GM21515 (cell line): ENCODE data around the gene DISC1.
"Not testable (repeated sequence)": the region's sequence is repeated elsewhere in the genome, so short reads cannot be mapped to it uniquely, and the experiment has no call there.

Experiments used
- ATAC-seq: cut with Tn5 transposase; IDR thresholded peaks from one replicate; pipeline ENCODE4 v1.9.1; 2021; ENCODE audit not compliant: unreplicated experiment

Gene DISC1

DNA sequence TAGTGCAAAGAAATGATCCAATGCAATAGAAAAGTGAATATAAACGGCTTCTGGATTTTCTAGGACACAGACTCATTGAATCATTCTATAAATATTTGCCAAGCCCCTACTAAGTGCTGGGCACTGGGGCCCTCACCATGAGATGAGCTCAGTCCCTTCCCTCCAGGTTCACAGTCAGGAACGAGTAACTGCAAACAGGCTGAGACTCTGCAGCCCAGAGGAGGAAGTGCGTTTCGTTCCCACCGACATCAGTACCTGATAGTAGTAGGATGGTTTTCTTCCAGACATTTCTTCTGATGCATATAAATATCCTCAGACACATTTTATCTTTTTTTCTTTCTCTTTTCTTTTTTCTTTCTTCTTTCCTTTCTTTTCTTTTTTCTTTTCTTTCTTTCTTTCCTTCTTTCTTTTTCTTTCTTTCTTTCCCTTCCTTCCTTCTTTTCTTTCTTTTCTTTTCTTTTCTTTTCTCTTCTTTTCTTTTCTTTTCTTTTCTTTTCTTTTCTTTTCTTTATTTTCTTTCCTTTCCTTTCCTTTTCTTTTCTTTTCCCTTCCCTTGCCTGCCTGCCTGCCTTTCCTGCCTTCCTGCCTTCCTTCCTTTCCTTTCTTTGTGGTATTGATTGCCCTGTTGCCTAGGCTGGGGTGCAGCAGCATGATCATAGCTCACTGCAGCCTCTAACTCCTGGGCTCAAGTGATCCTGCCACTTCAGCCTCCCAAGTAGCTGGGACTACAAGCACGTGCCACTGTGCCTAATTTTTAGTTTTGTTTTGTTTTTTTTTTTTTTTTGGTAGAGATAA is 135.4 kb downstream of the DISC1 start:
- ATAC-seq, result no peak

DNA sequence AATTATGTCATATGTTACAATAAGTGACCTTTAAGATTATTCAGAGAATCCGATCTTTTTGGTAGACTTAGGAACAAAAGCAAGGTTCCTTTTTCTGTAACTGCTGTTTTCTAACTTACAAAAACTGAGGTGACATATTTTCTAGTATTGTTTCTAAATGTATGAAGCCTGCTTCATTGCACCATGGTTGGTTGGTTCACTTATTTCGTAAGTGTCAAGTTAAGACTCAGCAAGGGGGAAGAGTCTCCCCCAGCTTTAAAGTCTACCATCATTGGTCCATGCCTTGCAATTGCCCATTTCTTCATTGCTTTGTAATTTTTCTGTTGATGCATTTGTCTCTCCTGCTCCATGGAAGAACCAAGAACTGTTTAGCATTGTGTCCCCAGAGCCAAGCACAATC is 136.9 kb downstream of the DISC1 start:
- no peak for ATAC-seq

DNA sequence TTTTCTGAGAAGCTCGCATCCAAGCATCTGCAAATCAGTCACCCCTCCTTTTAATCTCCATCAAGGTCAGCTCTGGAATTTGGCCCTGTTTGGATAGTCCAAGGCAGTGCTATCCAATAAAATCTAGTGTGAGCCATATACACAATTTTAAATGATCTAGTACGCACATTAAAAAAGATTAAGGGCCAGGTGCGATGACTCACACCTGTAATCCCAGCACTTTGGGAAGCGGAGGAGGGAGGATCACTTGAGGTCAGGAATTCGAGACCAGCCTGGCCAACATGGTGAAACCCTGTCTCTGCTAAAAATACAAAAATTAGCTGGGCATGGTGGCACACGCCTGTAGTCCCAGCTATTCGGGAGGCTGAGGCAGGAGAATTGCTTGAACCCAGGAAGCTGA is 139.2 kb downstream of the DISC1 start:
- ATAC-seq, result not testable (repeated sequence)

DNA sequence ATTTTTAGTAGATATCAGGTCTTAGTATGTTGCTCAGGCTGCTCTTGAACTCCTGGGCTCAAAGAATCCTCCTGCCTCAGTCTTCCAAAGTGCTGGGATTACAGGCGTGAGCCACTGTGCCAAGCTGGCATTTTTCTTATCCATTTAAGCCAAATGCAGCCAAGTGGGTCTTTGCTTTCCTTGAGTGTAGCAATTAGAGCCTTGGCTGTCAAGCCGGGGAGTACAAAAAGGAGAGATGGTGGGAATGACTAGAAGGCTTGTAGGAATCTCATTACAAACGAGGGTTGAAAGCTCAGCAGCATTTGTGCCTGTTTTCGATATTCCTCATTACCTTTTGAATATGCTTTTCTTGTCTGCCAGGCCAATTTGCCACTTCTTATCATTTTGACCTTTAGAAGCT is 140.9 kb downstream of the DISC1 start:
- no peak for ATAC-seq

DNA sequence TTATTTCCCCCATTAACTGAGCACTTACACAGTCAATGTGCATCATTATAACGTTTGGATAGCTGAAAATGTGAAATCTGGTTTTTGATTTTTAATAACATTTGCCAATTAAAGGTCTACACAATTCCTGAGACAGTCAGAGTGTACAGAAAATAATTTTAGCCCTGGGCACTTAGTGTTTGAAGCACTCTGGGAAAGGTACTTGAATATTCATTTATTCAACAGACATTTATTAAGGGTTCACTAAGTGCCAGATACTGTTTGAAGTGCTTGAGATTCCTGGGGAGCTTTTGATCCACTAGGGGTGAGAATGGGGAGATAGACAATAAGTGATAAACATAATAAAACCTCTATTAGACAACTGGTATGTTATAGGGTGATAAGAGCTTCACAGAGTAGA is 141.8 kb downstream of the DISC1 start:
- no peak for ATAC-seq

GRCh38 chr1:231770506-231771175 is 144.1 kb downstream of the DISC1 start:
- ATAC-seq, result no peak

DNA sequence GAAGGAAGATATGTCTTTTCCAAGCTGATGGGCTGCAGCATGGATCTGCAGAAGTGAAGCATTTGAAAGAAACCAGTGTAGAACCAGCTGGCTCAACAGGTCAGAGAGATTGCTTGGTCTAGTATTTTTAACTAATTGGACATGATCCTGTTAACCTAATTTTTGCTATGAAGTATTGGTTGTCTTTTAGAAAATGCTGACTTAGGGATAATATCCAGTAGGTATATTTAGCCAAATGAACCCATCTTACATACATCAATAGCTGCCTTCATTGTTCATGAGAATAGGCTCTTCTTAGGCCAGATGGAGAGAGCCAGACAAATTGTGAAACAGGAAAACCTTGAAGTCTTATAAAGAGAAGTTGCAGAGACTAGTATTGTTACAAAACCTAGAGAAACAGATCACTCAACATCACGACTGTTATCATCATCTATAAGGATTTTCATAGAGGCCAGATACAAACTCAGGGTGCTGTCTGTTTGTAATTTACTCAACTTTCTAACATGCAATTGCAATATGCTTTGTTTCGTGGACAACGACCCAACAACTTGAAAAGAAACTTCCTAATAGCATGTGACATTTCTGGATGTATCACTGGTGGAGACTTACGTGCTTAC is 148.2 kb downstream of the DISC1 start:
- no peak for ATAC-seq

DNA sequence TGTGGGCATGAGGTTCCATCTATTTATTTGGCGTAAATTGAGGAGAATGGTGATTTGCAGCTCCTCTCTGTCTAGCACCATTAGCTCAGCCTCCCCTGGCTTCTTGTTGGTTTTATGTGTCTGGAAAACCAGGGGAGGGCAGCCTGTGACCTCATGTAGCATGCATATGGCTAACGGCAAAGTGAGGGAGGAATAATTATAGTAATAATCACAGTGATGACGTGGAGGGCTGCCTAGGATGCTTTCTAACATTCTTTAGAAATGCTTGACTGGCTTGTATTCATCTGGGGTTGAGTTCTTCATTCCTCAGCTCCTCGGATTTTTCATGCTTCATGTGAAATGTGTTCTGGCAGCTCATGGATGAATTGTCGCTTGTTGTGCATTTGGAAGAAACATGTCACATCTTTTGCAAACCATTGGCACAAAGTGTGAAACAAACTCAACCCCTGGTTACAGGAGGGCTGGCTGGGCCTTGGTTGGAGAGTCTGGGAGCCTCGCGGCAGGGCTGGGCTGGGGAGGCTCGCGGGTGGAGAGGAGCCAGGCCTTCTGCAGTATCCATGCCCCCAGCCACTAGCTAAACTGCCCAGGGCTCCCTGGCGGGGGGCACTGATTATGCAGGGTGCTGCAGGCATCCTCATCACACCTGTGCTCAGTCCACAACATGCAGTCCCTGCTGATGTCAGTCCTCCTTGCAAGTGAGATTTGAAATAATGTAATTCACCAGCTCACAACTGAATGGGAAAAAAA is 149.6 kb downstream of the DISC1 start:
- no peak for ATAC-seq

DNA sequence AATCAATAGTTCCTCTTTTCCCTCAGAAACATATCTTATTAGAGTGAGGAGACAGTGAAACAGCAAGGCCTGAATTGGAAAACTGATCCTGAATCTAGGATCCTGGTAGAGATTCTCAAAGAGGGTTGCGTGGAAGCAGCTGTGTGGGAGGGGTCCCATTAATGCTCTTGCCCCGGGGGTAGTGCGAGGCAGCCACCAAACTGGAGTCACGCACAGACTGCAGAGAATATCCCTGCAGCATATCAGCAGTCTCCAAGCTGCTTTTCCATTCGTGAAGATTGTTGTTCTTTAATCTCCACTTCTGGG is 150.1 kb downstream of the DISC1 start:
- ATAC-seq, result no peak

DNA sequence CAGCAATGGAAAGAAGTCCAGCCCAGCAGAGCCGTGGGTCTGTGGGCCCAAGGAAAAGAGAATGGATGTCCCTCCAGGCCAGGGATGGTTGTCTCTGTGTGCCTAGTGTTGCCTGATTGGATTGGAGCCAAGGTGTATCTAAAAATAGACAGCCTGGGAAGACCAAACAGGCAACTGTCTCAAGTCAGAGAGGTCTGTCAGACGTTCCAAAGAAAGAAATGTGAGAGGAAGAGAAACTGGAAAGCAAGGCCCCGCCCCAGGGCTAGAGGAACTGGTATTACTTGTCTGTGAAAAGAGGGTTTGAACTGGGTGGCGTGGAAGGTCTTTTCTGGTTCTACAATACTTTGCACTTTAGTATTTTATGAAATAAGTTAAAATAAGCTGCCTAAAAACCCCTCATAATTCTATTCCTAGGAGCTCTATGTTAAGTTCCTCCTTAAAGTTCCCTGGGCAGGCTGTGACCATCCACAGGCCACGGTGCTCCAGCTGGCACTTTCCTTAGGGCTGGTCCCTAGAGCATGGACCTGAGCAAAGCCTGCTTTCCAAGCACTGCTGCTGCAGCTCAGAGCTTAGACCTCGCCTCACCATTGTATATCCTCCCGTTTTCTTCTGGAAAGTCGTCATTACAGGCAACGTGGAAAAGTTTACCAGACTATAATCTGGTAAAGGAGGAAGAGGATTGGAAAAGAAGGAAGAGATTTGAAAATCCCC is 151.6 kb downstream of the DISC1 start:
- no peak for ATAC-seq

DNA sequence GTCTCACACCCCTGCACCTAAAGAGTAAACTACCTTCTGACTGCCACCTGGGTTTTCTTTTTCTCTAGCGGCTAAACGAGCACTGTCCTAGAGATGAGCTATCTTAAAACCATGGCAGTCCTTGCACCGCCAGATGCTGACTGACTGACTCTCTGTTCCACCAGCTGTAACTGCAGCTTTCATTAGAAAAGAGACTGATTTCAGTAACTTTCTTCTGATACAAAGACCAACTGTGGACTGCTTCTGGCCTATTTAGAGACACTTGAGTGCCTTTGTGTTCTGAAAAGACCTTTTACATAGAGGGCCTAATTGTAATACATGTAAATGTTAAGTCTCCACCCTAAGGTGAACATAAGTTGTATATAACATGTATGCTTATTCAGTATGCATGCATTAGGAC is 152.5 kb downstream of the DISC1 start:
- no peak for ATAC-seq

- ATAC-seq, result no peak
These were observed 155.3 kb downstream of the DISC1 start for GRCh38 chr1:231781892-231782291.

GRCh38 chr1:231785073-231785472 is 158.5 kb downstream of the DISC1 start:
- not testable (repeated sequence) for ATAC-seq

- ATAC-seq, result no peak
These were observed 159.5 kb downstream of the DISC1 start for GRCh38 chr1:231786126-231786525.

DNA sequence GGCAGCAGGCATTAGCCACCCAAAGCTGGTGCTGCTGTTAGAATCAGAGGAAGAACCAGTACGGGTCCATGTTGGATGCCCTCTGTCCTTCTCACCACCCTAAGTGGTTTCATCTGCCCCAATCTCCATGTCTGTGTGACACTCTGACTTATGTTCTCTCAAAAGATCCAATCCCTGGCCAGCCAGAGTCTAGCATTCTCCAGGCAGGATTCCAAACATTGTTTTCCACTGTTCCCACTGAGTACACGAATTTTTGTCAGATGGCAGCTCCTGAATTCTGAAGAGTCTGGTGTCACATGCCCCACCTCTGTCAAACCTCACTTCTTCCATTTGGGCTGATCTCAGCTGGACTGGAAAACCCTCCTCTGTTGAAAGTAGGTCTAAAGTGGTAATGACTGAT is 166.0 kb downstream of the DISC1 start:
- no peak for ATAC-seq

GRCh38 chr1:231793893-231794292 is 167.3 kb downstream of the DISC1 start:
- ATAC-seq, result no peak

GRCh38 chr1:231796141-231796540 is 169.6 kb downstream of the DISC1 start:
- no peak for ATAC-seq

DNA sequence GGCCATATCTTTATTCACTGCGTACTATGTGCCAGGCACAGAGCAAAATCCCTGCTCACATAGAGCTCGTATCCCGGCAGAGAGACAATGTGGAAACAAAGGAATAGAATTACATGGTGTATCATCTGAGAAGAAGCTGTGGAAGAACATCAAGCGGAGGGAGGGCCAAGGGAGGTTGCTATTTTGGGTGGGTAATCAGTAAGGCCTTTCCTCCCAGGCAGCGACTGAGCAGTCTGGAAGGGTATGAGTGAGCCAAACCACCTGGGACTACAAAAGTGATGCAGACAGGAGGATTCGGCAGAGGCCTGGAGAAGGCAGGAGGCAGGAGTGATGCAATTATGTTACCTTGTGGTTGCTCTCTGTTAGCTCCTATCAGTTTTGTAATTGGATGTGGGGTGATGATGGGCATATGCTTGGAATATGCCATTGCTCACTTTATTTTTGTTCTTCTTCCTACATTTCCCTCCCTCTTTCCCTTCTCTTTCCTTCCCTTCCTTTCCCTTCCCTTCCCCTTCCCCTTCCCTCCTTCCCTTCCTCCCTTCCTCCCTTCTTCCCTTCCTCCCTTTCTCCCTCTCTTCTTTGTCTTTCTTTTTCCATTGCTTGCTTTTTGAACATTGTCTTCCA is 172.9 kb downstream of the DISC1 start:
- ATAC-seq, result no peak

DNA sequence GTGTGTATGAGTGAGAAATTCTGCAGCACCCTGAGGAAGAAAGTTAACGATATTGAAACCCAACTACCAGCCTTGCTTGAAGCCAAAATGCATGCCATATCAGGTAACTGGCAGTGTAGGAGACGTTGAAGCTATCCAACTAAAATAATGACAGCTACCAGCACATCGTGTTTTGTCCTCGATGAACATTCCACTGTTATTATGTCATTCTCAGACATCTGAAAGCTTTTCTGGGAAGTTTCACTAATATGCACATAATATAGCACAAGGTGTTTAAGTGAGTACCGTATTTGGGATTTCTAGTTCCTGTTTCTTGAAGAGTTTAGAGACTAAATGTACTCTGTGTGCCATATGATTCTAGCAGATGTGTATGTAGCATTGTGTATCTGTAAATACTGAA is 173.5 kb downstream of the DISC1 start:
- ATAC-seq, result no peak

- no peak for ATAC-seq
These were observed 174.5 kb downstream of the DISC1 start for GRCh38 chr1:231801042-231801585.
